HCT116 (cell line): ENCODE measurements around the gene STX1B. TPM values are rescaled to one million over a fixed set of nuclear protein-coding genes. Genes with fewer than 3 reads are reported as not detected.

ENCODE experiments used
- ATAC-seq: fragments of 200-7000 bp; cut with Tn5 transposase; 2 replicates; pipeline ENCODE4 v1.9.1; 2020; ENCODE audit warnings: mild to moderate bottlenecking, moderate library complexity
- BruUV-seq: library from RNA; stranded (reverse); fragments of 400-500 nt; replicated peaks from 2 replicates; lab custom pipeline; 2021; lab: Mats Ljungman, UMichigan
- CTCF ChIA-PET: fragments of 300-600 bp; sonication (Branson Sonifier 250); formaldehyde crosslinking; loops from one replicate; lab custom pipeline; 2021; ENCODE audit warnings: antibody characterized with exemption; lab: Charles Lee
- POLR2A ChIA-PET: fragments of 300-600, 350-600 bp; sonication (Branson Sonifier 250); formaldehyde crosslinking; loops from one replicate; lab custom pipeline; 2021; ENCODE audit warnings: antibody characterized with exemption; lab: Charles Lee
- RAD21 ChIA-PET, 2 experiments: fragments of 300-600 bp; sonication (Branson Sonifier 250); formaldehyde crosslinking; loops; one replicate each; lab custom pipeline; 2023; ENCODE audit warnings: low total read pairs in 2 of 2; ENCODE audit not compliant: uncharacterized antibody in 2 of 2, unreplicated experiment in 2 of 2, low non-redundant PET in 1 of 2; lab: Charles Lee
- DNase-seq: peaks from one replicate; pipeline ENCODE4 v3.0.0-alpha.2; 2010; ENCODE audit warnings: low read depth, low spot score
- H2AFZ ChIP-seq: fragments of 200-600 bp; shearing (Covaris generic), sonication (generic); 2 replicates; pipeline ENCODE4 v1.6.1; 2017; ENCODE audit warnings: low read depth, mixed run types, mixed read lengths, antibody characterized with exemption, low read length; ENCODE audit not compliant: poor library complexity, severe bottlenecking
- H3K27ac ChIP-seq: 2 replicates; pipeline ENCODE4 v1.5.1; 2012; ENCODE audit warnings: low read depth, low read length
- H3K27me3 ChIP-seq: fragments of 200-600 bp; sonication (generic); 2 replicates; pipeline ENCODE4 v1.6.1; 2016; ENCODE audit warnings: mixed run types, low read length, mixed read lengths; ENCODE audit not compliant: insufficient read depth
- H3K36me3 ChIP-seq, 2 experiments: fragments of 200-500 bp in 1 of 2; fragments of 200-600 bp in 1 of 2; sonication (Bioruptor generic) in 1 of 2; sonication (generic) in 1 of 2; 2 replicates each; pipeline versions ENCODE4 v1.5.1 to v1.6.1; 2014 to 2016; ENCODE audit warnings: low read length in 2 of 2, inconsistent platforms in 1 of 2, mixed read lengths in 1 of 2, mixed run types in 1 of 2; ENCODE audit not compliant: insufficient read depth in 2 of 2, control insufficient read depth in 1 of 2
- H3K4me1 ChIP-seq, 2 experiments: fragments of 200-600 bp in 1 of 2; sonication (generic) in 1 of 2; 2 replicates each; pipeline versions ENCODE4 v1.5.1 to v1.6.1; 2012 to 2017; ENCODE audit warnings: low read length in 2 of 2, inconsistent platforms in 1 of 2, mild to moderate bottlenecking in 1 of 2, mixed read lengths in 1 of 2, mixed run types in 1 of 2, moderate library complexity in 1 of 2; ENCODE audit not compliant: insufficient read depth in 2 of 2, control insufficient read depth in 1 of 2
- H3K4me2 ChIP-seq: fragments of 200-600 bp; sonication (generic); 2 replicates; pipeline ENCODE4 v1.6.1; 2017; ENCODE audit warnings: mixed run types, low read length, mixed read lengths
- H3K4me3 ChIP-seq, 2 experiments: fragments of 200-600 bp in 1 of 2; sonication (generic) in 1 of 2; replicated peaks in 1 of 2; 2 replicates each; pipeline ENCODE4 v1.5.1; 2011 to 2016; ENCODE audit warnings: low read length in 2 of 2, control low read depth in 1 of 2, low read depth in 1 of 2, mild to moderate bottlenecking in 1 of 2, mixed read lengths in 1 of 2, mixed run types in 1 of 2
- H3K79me2 ChIP-seq: fragments of 200-600 bp; sonication (generic); 2 replicates; pipeline ENCODE4 v1.6.1; 2017; ENCODE audit warnings: mild to moderate bottlenecking, mixed run types, low read length, moderate library complexity, mixed read lengths; ENCODE audit not compliant: insufficient read depth
- H3K9ac ChIP-seq: fragments of 200-600 bp; sonication (generic); 2 replicates; pipeline ENCODE4 v1.6.1; 2016; ENCODE audit warnings: low read length, mixed read lengths
- H3K9me2 ChIP-seq: fragments of 200-600 bp; sonication (generic), shearing (Covaris generic); 2 replicates; pipeline ENCODE4 v1.6.1; 2017; ENCODE audit warnings: mixed run types, mild to moderate bottlenecking, moderate library complexity; ENCODE audit not compliant: insufficient read depth
- H3K9me3 ChIP-seq, 2 experiments: fragments of 200-500 bp in 1 of 2; fragments of 200-600 bp in 1 of 2; sonication (Bioruptor generic) in 1 of 2; sonication (generic) in 1 of 2; 2 replicates each; pipeline ENCODE4 v1.6.1; 2014 to 2017; ENCODE audit warnings: low read length in 2 of 2, mixed read lengths in 2 of 2, inconsistent platforms in 1 of 2, low read depth in 1 of 2, mild to moderate bottlenecking in 1 of 2, mixed run types in 1 of 2, moderate library complexity in 1 of 2; ENCODE audit not compliant: control insufficient read depth in 1 of 2, insufficient read depth in 1 of 2
- H4K20me1 ChIP-seq: fragments of 200-600 bp; sonication (generic), shearing (Covaris generic); 2 replicates; pipeline ENCODE4 v1.6.1; 2017; ENCODE audit warnings: mixed run types, mild to moderate bottlenecking, moderate library complexity; ENCODE audit not compliant: insufficient read depth
- CEBPB ChIP-seq: IDR thresholded peaks from 2 replicates; pipeline ENCODE4 v1.6.1; 2012; ENCODE audit warnings: low read depth
- FOSL1 ChIP-seq: IDR thresholded peaks from 2 replicates; pipeline ENCODE4 v1.6.1; 2012; ENCODE audit warnings: low read depth
- POLR2A ChIP-seq: IDR thresholded peaks from 2 replicates; pipeline ENCODE4 v1.7.0; 2011; ENCODE audit warnings: borderline replicate concordance; ENCODE audit not compliant: insufficient read depth, insufficient read length; ENCODE audit errors: extremely low read depth
- POLR2AphosphoS5 ChIP-seq: IDR thresholded peaks from 2 replicates; pipeline ENCODE4 v1.6.1; 2011; ENCODE audit warnings: mild to moderate bottlenecking, low read depth, low read length, moderate library complexity
- YY1 ChIP-seq: IDR thresholded peaks from 2 replicates; pipeline ENCODE4 v1.6.1; 2011; ENCODE audit warnings: low read length, low read depth, moderate library complexity, mild to moderate bottlenecking; ENCODE audit not compliant: insufficient replicate concordance; ENCODE audit errors: extremely low read depth
- intact Hi-C: fragments of 100-400 bp; cut with micrococcal nuclease; formaldehyde crosslinking; loops from 2 replicates; pipeline ENCODE4 v1.10.0; 2022
- total RNA-seq: library from RNA; stranded (reverse); gene quantifications from one replicate; pipeline ENCODE4 v1.2.1, GENCODE V29; 2021; ENCODE audit not compliant: unreplicated experiment
- TF ChIP-seq, protein P1 (sequence below), 3 experiments: fragments of 200-600 bp in 1 of 3; sonication (generic) in 1 of 3; IDR thresholded peaks in 2 of 3; conservative IDR thresholded peaks in 1 of 3; 2 replicates each; pipeline ENCODE4 v1.5.1; 2012 to 2017; ENCODE audit warnings: low read depth in 2 of 3, low read length in 2 of 3, antibody characterized with exemption in 1 of 3, borderline replicate concordance in 1 of 3, control low read depth in 1 of 3, mild to moderate bottlenecking in 1 of 3, mixed read lengths in 1 of 3, mixed run types in 1 of 3, moderate library complexity in 1 of 3; ENCODE audit not compliant: insufficient read depth in 1 of 3

STX1B gene
- total RNA-seq, 1 experiment from 2014 or later: 1.6 TPM

DNA sequence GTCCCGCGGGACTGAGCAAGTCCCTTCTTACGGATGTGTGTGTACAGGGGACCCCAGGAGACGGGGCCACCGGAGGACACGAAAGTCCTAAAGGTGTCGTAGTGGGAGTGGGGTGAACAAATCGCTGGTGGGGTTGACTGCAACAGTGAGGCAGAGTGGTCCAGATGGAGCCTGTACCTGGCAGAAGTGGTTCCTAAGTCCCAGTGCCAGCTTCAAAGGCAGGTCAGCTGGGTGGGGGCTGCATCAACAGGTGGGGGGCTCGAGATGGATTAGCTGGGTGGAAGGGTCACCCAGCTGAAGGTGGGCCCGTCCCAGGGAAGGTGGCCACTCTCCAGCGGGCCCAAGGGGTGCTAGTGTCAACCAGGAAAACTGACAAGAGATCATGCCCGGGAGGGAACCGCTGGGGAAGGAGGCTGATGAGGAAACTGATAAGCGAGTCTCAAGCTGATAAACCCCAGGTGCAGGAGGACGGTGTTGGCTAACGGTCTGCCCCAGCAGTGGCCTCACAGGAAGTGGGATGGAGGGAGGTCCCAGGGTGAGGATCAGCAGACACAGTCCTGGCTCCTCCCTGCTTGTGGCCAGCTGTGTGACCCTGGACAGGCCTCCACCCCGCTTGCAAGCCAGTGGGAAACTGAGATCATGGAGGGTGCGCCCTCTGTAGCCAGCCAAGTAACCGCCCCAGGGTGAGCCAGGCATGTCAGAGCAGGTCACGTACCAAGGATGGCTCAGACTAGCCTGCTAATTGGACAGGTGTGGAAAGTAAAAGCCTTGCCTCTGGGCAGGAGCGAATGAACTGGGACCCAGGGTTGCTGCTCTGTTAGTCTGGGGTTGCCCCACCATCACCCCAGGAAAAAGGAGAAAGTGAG lies 60.6 kb downstream of the STX1B start:
- Histone ChIP-seq H3K9me2 (no peaks in the 10 kb centered on the region), H3K27me3 (no peaks in the 10 kb centered on the region), H3K36me3 (peaks cover 0 to 9% of the 10 kb centered on the region in 2 experiments; a peak in 1 of 4 replicates), H3K9me3 (no peaks in the 10 kb centered on the region), H3K9ac (peak overlapping the region; percentile 82), H3K79me2 (peaks cover 3% of the 10 kb centered on the region; the same call in 1 of the 2 replicates), H2AFZ (no peak overlapping the region), H3K4me1 (peaks cover 21 to 43% of the 10 kb centered on the region in 2 experiments), H3K4me3 (peak overlapping the region; percentile 65 to 77), H3K27ac (peak overlapping the region; percentile 96), H4K20me1 (no peaks in the 10 kb centered on the region), H3K4me2 (peak overlapping the region; percentile 99)
- no TSS peak for BruUV-seq
- ATAC-seq (peak; percentile 63), DNase-seq (peak; percentile 79)
- intact Hi-C loops: loop anchor here (10.0 kb wide), 2 partner anchors 145 to 495 kb away; partner anchors contain the start of genes VKORC1 and ZNF843
- TF ChIP-seq POLR2A: peak; percentile 67
- peak; percentile 37 for TF ChIP-seq YY1
- TF ChIP-seq FOSL1: no peak
- peak; percentile 96 for TF ChIP-seq POLR2AphosphoS5
- no peak for TF ChIP-seq CEBPB
- TF ChIP-seq, protein P1, sequence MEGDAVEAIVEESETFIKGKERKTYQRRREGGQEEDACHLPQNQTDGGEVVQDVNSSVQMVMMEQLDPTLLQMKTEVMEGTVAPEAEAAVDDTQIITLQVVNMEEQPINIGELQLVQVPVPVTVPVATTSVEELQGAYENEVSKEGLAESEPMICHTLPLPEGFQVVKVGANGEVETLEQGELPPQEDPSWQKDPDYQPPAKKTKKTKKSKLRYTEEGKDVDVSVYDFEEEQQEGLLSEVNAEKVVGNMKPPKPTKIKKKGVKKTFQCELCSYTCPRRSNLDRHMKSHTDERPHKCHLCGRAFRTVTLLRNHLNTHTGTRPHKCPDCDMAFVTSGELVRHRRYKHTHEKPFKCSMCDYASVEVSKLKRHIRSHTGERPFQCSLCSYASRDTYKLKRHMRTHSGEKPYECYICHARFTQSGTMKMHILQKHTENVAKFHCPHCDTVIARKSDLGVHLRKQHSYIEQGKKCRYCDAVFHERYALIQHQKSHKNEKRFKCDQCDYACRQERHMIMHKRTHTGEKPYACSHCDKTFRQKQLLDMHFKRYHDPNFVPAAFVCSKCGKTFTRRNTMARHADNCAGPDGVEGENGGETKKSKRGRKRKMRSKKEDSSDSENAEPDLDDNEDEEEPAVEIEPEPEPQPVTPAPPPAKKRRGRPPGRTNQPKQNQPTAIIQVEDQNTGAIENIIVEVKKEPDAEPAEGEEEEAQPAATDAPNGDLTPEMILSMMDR (IDR thresholded peaks at IDR 0.05 in 2 of 3, conservative IDR thresholded peaks at IDR 0.05 in 1 of 3; ENCODE audit: borderline replicate concordance in 1 of 3, insufficient read depth in 1 of 3, low read depth in 2 of 3, low read length in 2 of 3): 0 out of 6 replicates have a peak, but pooled peaks of 1 of the 3 experiments have one; percentile 14
- ChIA-PET CTCF (interaction anchor here (0.6 to 1.0 kb wide), 2 partner anchors 10 to 434 kb away, joined by 3 read pairs; no protein-coding TSS in a partner anchor), RAD21 (no interaction called here), POLR2A (interaction anchor here (0.6 to 0.9 kb wide), 3 partner anchors 127 to 410 kb away, joined by 3 to 4 read pairs (median 3); partner anchors contain the start of gene KAT8)
